ENCODE data around the gene RAPGEF4.
A peak's percentile ranks its signal among the peaks of the same experiment; 100 is the strongest.

Gene RAPGEF4

GRCh38 chr2:172928756-172929155 is 193.1 kb downstream of the RAPGEF4 start (continued):
- TF ChIP-seq ZNF555 (tag by site-specific recombination; conservative IDR thresholded peaks at IDR 0.05) = no peak
- TF ChIP-seq, protein P1, sequence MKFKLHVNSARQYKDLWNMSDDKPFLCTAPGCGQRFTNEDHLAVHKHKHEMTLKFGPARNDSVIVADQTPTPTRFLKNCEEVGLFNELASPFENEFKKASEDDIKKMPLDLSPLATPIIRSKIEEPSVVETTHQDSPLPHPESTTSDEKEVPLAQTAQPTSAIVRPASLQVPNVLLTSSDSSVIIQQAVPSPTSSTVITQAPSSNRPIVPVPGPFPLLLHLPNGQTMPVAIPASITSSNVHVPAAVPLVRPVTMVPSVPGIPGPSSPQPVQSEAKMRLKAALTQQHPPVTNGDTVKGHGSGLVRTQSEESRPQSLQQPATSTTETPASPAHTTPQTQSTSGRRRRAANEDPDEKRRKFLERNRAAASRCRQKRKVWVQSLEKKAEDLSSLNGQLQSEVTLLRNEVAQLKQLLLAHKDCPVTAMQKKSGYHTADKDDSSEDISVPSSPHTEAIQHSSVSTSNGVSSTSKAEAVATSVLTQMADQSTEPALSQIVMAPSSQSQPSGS (tag by site-specific recombination; IDR thresholded peaks at IDR 0.05; ENCODE audit: low read depth) = peak; percentile 83

DNA sequence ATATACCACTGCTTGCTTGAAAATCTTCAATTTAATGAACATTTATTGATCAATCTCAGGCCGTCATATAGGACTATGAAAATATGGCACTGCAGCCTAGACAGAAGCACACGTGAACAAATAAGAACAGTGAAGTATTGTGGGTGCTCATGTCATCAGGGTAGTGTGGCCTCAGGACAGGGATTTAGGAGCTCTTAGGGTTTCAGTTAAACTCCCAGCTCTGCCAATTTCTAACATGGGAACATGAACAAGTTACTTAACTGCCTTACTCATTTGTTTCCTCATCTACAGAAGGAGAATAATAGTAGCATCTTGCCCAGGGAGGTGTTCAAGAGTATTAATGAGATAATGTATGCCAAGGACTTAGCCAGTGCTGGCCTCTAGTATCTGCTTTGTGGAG is 194.0 kb downstream of the RAPGEF4 start:
- Histone ChIP-seq H3K9me3 (ENCODE audit: control insufficient read depth, insufficient read depth, low read depth, low read length) (no peaks in the 10 kb centered on the region), H3K4me3 (ENCODE audit: low read depth, low read length) (no peak overlapping the region), H3K27ac (ENCODE audit: extremely low read depth, low read depth, low read length) (no peak overlapping the region), H3K4me1 (ENCODE audit: control insufficient read depth, insufficient read depth, low read length) (peaks cover 27% of the 10 kb centered on the region), H3K36me3 (ENCODE audit: control insufficient read depth in 2 of 2, insufficient read depth in 1 of 2, low read length in 2 of 2) (no peaks in the 10 kb centered on the region)
- TF ChIP-seq ZNF239 (tag by site-specific recombination; IDR thresholded peaks at IDR 0.05) (no peak), ZNF366 (tag by site-specific recombination; conservative IDR thresholded peaks at IDR 0.05) (no peak), ZBTB1 (tag by site-specific recombination; IDR thresholded peaks at IDR 0.05) (no peak), ZNF292 (tag by site-specific recombination; IDR thresholded peaks at IDR 0.05; ENCODE audit: borderline replicate concordance, low read depth) (no peak), ZNF513 (tag by site-specific recombination; IDR thresholded peaks at IDR 0.05) (no peak), ZNF610 (tag by site-specific recombination; IDR thresholded peaks at IDR 0.05; ENCODE audit: borderline replicate concordance) (no peak), ZNF544 (tag by site-specific recombination; IDR thresholded peaks at IDR 0.05) (no peak), SP2 (tag by site-specific recombination; IDR thresholded peaks at IDR 0.05) (no peak), ZXDB (tag by site-specific recombination; IDR thresholded peaks at IDR 0.05) (no peak), ZNF701 (tag by site-specific recombination; IDR thresholded peaks at IDR 0.05) (no peak), SCRT2 (tag by site-specific recombination; IDR thresholded peaks at IDR 0.05) (no peak), ZNF585B (tag by site-specific recombination; IDR thresholded peaks at IDR 0.05) (no peak), ZNF133 (tag by site-specific recombination; IDR thresholded peaks at IDR 0.05) (no peak), MYNN (tag by site-specific recombination; IDR thresholded peaks at IDR 0.05; ENCODE audit: borderline replicate concordance) (no peak), HOXD13 (CRISPR knock-in tag; IDR thresholded peaks at IDR 0.05; ENCODE audit: borderline replicate concordance) (no peak), ZNF394 (tag by site-specific recombination; IDR thresholded peaks at IDR 0.05; ENCODE audit: borderline replicate concordance) (no peak), ZIC2 (tag by site-specific recombination; IDR thresholded peaks at IDR 0.05) (no peak)
- TF ChIP-seq, protein P2, sequence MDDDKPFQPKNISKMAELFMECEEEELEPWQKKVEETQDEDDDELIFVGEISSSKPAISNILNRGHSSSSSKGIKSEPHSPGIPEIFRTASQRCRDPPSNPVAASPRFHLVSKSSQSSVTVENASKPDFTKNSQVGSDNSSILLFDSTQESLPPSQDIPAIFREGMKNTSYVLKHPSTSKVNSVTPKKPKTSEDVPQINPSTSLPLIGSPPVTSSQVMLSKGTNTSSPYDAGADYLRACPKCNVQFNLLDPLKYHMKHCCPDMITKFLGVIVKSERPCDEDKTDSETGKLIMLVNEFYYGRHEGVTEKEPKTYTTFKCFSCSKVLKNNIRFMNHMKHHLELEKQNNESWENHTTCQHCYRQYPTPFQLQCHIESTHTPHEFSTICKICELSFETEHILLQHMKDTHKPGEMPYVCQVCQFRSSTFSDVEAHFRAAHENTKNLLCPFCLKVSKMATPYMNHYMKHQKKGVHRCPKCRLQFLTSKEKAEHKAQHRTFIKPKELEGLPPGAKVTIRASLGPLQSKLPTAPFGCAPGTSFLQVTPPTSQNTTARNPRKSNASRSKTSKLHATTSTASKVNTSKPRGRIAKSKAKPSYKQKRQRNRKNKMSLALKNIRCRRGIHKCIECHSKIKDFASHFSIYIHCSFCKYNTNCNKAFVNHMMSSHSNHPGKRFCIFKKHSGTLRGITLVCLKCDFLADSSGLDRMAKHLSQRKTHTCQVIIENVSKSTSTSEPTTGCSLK (tag by site-specific recombination; IDR thresholded peaks at IDR 0.05) = no peak
- TF ChIP-seq, protein P3, sequence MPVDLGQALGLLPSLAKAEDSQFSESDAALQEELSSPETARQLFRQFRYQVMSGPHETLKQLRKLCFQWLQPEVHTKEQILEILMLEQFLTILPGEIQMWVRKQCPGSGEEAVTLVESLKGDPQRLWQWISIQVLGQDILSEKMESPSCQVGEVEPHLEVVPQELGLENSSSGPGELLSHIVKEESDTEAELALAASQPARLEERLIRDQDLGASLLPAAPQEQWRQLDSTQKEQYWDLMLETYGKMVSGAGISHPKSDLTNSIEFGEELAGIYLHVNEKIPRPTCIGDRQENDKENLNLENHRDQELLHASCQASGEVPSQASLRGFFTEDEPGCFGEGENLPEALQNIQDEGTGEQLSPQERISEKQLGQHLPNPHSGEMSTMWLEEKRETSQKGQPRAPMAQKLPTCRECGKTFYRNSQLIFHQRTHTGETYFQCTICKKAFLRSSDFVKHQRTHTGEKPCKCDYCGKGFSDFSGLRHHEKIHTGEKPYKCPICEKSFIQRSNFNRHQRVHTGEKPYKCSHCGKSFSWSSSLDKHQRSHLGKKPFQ (tag by site-specific recombination; IDR thresholded peaks at IDR 0.05) = no peak
- TF ChIP-seq, protein P1 (tag by site-specific recombination; IDR thresholded peaks at IDR 0.05; ENCODE audit: low read depth) = no peak
- POLR2A ChIA-PET = interaction anchor here (1.0 kb wide), 1 partner anchor 105 kb away, joined by 3 read pairs; no protein-coding TSS in a partner anchor
- CTCF ChIA-PET = interaction anchor here (0.8 to 8.6 kb wide), 4 partner anchors 13 to 133 kb away, joined by 3 to 154 read pairs (median 40); no protein-coding TSS in a partner anchor
